T-helper 2 cell treated with Interferon-gamma antibody and Interleukin-4, amounts not matched to agents 100 ng/mL and 5 ng/mL, for 36 hours (primary cell): ENCODE measurements around the gene GPRASP1. TPM values are rescaled to one million over a fixed set of nuclear protein-coding genes. Genes with fewer than 3 reads are reported as not detected.
"Not testable (repeated sequence)": the region's sequence is repeated elsewhere in the genome, so short reads cannot be mapped to it uniquely, and the experiment has no call there.

Experiments used
- intact Hi-C: fragments of 100-400 bp; cut with micrococcal nuclease; formaldehyde crosslinking; loops from one replicate; pipeline ENCODE4 v1.15.1; 2023
- total RNA-seq: library from RNA; stranded (reverse); gene quantifications from 2 replicates; pipeline ENCODE4 v1.2.3, GENCODE V29; 2022

The GPRASP1 gene
- 0.48 and 0.70 TPM in 2 replicates for total RNA-seq

GRCh38 chrX:102651242-102652011 is at the start of gene GPRASP1:
Gene GPRASP1, plus strand, starts transcription at chrX:102651483. Its CDS starts 2,431 bp downstream, at chrX:102653914.
- intact Hi-C loops: loop anchor here (2.0 to 10.0 kb wide), 3 partner anchors 53 to 213 kb away; partner anchors contain the start of genes ARMCX5 and GPRASP3

GRCh38 chrX:102604327-102604726 is 47.0 kb upstream of the GPRASP1 start:
- intact Hi-C loops: no loop called here

DNA sequence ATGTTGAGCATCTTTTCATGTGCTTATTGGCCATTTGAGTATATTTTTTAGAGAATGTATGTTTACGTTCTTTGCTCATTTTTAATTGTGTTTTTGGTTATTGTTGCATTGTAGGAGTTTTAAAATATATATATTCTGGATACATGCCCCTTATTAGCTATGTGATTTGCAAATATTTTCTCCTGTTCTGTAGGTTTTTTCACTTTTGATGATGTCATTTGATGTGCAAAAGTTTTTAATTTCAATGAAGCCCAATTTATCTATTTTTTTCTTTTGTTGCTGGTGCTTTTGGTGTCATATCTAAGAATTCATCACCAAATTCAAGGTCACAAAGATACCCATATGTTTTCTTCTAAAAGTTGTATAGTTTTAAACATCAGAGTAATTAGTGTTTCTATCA is 45.2 kb upstream of the GPRASP1 start:
- intact Hi-C loops: no loop called here

GRCh38 chrX:102610905-102611304 is 40.4 kb upstream of the GPRASP1 start:
- intact Hi-C loops: no loop called here

DNA sequence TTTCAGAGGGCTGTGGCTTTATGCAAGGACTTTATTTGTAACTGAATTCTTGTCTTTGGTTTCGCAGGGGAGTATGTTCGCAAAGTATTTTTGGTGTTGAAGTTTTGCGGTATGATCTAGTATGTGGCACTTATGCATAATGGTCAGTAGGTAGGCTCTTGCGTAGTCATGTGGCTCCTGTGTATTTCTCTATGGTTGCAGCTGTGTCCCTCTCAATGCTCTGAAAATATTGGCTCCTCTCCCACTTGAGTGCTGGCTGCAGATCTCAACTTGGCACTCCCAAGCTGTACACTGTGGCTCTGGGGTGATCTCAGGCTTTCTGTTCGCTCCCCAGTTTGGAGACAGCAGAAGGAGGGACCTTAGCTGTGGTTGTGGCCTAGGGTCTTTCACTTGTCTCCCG is 27.2 kb upstream of the GPRASP1 start:
- intact Hi-C loops: no loop called here

DNA sequence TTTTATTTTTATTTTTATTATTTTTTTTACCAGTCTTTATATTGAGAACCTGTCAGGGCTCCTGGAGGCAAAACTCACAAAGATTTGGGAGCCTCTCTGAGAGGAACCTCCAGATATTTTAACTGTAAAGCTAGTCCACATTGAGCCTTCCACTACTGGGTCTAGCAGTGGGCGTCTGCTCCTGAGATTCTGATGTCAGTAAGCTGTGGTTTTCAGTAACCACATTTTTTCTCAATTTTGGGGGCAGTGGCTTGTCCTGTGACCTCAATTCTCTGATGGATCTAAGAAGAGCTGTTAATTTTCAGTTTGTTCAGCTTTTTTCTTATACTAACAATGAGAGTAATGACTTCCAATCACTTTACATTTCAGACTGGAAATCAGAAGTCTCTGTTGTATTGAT is 23.6 kb upstream of the GPRASP1 start:
- intact Hi-C loops: no loop called here

DNA sequence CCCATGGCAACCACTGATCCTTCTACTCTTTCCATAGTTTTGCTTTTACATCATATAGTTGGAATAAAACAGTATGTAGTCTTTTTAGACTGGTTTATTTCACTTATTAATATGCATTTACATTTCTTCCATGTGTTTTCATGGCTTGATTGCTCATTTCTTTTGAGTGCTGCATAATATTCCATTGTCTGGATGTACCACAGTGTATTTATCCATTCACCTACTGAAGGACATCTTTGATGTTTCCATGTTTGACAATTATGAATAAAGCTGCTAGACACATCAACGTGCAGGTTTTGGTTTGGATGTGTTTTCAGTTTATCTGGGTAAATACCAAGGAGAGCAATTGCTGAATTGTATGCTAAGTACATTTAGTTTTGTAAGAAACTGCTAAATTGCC is 13.7 kb upstream of the GPRASP1 start:
- intact Hi-C loops: no loop called here

DNA sequence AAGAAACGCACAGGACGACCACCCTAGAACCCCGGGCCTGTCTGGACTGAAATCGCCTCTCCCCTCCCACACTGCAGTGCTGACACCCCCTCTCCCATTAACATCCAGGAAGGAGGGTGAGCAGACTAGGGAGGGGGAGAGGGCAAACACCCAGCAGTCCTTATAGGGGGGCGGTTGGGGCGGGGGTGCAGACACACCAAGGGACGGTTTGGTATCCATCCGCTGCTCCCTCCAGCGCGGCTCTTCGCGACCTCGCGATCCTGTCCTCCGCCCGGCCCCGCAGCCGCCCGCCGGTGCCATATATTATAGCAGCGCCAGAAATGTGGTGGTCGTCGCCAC is 411 bp upstream of the GPRASP1 start:
- intact Hi-C loops: loop anchor here (10.0 kb wide), 2 partner anchors 74 to 214 kb away; partner anchors contain the start of gene GPRASP3

DNA sequence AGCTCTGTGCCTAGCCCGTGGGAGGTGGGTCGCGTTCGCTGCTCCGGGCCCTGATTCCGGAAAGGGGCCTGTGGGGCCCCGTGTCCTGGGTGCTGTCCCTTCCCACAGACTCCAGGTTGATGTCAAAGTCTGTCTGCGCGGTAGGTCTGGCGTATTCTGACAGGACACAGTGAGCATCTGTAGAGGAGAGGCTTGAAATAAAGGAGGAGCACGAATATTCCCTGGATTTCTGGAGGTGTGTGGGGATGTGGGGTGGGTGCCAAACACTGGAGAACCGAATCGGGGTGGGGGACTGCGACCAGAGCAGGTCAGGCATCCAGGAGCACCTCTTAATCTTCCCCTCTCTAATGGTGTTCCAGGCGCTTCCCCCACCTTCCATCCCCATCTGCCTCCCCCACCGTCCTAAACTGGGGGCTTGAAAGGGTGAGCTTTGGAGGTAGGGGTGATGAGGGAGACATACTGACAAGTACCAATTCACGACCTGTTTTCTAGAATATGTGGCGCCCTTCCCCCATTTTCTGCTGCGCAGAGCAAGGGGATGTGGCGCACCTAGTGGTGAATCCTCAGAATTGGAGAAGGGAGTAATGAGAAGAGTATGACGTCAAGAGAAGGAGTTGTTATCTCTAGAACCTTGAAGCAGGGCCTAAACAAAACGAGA is 877 bp downstream of the GPRASP1 start:
- intact Hi-C loops: loop anchor here (2.0 to 10.0 kb wide), 3 partner anchors 53 to 213 kb away; partner anchors contain the start of genes ARMCX5 and GPRASP3

DNA sequence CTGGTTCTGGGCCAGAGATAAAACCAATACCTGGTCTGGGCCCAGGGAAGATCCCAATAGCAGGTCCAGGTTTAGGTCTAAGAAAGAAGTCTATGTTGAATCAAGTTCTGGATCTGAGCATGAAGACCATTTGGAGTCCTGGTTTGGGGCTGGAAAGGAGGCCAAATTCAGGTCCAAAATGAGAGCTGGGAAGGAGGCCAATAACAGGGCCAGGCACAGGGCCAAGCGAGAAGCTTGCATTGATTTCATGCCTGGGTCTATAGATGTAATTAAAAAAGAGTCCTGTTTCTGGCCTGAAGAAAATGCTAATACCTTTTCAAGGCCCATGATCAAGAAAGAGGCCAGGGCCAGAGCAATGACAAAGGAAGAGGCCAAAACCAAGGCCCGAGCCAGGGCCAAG is 3.4 kb downstream of the GPRASP1 start:
- intact Hi-C loops: loop anchor here (10.0 kb wide), 2 partner anchors 70 to 210 kb away; partner anchors contain the start of gene GPRASP3

DNA sequence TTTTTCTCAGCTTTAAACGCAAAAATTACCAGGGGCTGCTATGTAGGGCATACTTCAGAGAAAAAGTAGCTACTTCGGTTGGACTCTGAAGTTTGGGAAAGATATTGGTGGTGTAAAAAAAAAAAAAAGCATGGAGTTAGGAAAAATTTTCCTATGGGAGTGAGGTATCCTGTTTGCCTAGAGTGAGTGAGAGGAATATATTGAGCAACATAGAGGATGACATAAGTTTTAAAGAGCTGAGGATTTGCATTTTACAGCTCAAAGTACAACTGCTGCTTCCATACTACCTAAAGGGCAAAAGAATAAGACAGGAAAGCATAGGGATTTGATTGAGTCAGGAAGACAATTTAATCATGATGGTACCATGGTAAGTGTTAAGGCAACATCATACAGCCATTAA is 7.3 kb downstream of the GPRASP1 start:
- intact Hi-C loops: loop anchor here (2.0 to 10.0 kb wide), 3 partner anchors 58 to 206 kb away; partner anchors contain the start of gene GPRASP3

GRCh38 chrX:102659790-102660757 is 8.8 kb downstream of the GPRASP1 start:
- intact Hi-C loops: loop anchor here (1.0 to 10.0 kb wide), 4 partner anchors 59 to 205 kb away; partner anchors contain the start of gene GPRASP3

GRCh38 chrX:102663820-102664219 is 12.5 kb downstream of the GPRASP1 start:
- intact Hi-C loops: not testable (repeated sequence)

DNA sequence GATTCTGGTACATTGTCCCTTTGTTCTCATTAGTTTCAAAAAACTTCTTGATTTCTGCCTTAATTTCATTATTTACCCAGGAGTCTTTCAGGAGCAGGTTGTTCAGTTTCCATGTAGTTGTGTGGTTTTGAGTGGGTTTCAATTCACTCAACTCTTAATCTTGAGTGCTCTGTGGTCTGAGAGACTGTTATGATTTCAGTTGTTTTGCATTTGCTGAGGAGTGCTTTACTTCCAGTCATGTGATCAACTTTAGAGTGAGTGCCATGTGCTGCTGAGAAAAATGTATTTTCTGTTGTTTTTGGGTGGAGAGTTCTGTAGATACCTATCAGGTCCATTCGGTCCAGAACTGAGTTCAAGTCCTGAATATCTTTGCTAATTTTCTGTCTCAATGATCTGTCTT is 15.8 kb downstream of the GPRASP1 start:
- intact Hi-C loops: not testable (repeated sequence)

DNA sequence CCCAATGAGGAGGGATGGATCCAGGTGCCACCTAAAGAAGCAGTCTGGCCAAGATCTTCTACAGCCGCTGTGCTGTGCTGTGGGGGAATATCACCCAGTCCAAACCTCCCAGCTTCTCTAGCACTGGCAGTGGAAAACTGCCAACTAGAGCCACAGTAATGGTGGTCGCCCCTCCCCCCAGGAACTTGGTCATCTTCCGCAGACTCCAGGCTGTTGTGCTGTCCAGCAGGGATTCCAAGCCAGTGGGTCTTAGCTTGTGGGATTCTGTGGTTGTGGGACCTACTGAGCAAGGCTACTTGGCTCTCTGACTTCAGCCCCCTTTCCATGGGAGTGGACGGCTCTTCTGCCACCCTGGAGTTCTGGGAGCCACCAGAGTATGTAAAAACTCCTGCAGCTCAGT is 18.2 kb downstream of the GPRASP1 start:
- intact Hi-C loops: no loop called here

GRCh38 chrX:102672856-102673255 is 21.6 kb downstream of the GPRASP1 start:
- intact Hi-C loops: no loop called here

- intact Hi-C loops: not testable (repeated sequence)
Measured at GRCh38 chrX:102677479-102677878, 26.2 kb downstream of the GPRASP1 start.

DNA sequence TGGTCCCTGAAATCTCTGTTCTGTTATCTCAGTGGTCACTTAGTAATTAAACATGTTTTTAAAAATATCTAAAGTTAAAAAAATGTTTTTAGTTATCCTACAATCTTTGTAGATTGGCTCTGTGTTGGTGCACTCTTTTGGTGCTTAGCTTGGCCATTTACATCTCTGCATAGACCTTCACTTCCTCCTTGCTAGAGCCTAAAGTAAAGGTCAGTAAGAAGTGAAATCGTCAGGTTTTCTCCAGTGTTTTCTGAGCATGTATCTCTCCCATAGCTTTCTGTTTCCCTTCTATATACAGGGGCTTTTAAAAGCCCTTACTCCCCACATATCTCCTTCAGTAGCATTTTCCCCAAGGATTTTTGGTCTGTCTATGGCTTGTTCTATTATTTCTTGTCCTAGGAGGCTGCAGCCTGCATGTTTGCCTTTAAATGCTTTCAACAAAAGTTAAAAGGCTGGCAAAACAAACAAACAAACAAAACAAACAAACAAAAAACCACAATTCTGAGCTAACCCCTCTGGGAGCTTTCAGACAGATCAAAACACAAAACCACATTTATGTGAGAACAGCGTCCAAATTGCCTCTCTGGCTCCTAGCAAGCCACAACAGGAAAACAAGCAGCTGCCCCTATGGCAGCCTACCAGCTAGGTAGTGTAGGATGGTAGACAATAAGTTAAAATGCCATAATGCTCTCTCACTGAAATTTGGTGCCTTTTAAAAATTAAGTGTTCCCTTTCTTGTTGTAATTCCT is 33.7 kb downstream of the GPRASP1 start:
- intact Hi-C loops: no loop called here

DNA sequence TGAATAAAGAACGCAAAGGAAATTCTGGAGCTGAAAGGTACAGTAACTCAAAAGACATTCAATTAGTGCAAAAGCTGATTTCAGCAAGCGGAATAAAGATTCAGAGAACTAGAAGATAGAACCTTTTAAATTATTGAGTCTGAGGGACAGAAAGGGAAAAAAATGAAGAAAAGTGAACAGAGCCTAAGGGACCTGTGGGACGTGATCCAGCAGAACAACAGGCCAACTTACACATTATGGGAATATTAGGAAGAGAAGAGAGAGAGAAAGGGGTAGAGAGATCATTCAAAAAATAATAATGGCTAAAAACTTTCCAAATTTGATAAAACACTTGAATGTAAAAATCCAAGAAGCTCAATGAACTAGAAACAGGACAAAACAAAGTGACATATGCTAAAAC is 43.5 kb downstream of the GPRASP1 start:
- intact Hi-C loops: no loop called here

GRCh38 chrX:102696306-102696705 is 45.0 kb downstream of the GPRASP1 start:
- intact Hi-C loops: no loop called here

GRCh38 chrX:102697494-102697893 is 46.2 kb downstream of the GPRASP1 start:
- intact Hi-C loops: no loop called here
